CD4-positive, alpha-beta T cell treated with Interleukin-17A for 1 hour (primary cell): ENCODE measurements around the gene MSRB3.
"Not testable (repeated sequence)": the region's sequence is repeated elsewhere in the genome, so short reads cannot be mapped to it uniquely, and the experiment has no call there.

Experiments used
- DNase-seq: peaks from one replicate; pipeline ENCODE4 v3.0.0-alpha.2; 2020

Gene MSRB3

GRCh38 chr12:65460063-65460462, 181.6 kb downstream of the MSRB3 start:
- no peak for DNase-seq

GRCh38 chr12:65461017-65461416, 182.5 kb downstream of the MSRB3 start:
- no peak for DNase-seq

- no peak for DNase-seq
Measured at GRCh38 chr12:65462484-65462883, 184.0 kb downstream of the MSRB3 start.

- no peak for DNase-seq
Measured at GRCh38 chr12:65463082-65463481, 184.6 kb downstream of the MSRB3 start.

- no peak for DNase-seq
Measured at GRCh38 chr12:65463611-65464010, 185.1 kb downstream of the MSRB3 start.

- DNase-seq: no peak
Measured at GRCh38 chr12:65464930-65465329, 186.4 kb downstream of the MSRB3 start.

GRCh38 chr12:65465766-65466547, 187.5 kb downstream of the MSRB3 start:
- DNase-seq: no peak

- DNase-seq: no peak
Measured at GRCh38 chr12:65466911-65467310, 188.4 kb downstream of the MSRB3 start.

GRCh38 chr12:65470256-65470655, 191.8 kb downstream of the MSRB3 start:
- no peak for DNase-seq

GRCh38 chr12:65472079-65472478, 193.6 kb downstream of the MSRB3 start:
- DNase-seq: no peak

- no peak for DNase-seq
Measured at GRCh38 chr12:65474831-65475230, 196.3 kb downstream of the MSRB3 start.

- no peak for DNase-seq
Measured at GRCh38 chr12:65477721-65478120, 199.2 kb downstream of the MSRB3 start.

GRCh38 chr12:65483891-65484516, 205.5 kb downstream of the MSRB3 start:
- DNase-seq: not testable (repeated sequence)

GRCh38 chr12:65488197-65488596, 209.7 kb downstream of the MSRB3 start:
- no peak for DNase-seq

- no peak for DNase-seq
Measured at GRCh38 chr12:65490250-65490649, 211.8 kb downstream of the MSRB3 start.

- no peak for DNase-seq
Measured at GRCh38 chr12:65492998-65493912, 214.8 kb downstream of the MSRB3 start.

- no peak for DNase-seq
Measured at GRCh38 chr12:65493913-65494245, 215.4 kb downstream of the MSRB3 start.

- no peak for DNase-seq
Measured at GRCh38 chr12:65494537-65494936, 216.1 kb downstream of the MSRB3 start.

- no peak for DNase-seq
Measured at GRCh38 chr12:65495233-65495632, 216.8 kb downstream of the MSRB3 start.

GRCh38 chr12:65496617-65497016, 218.1 kb downstream of the MSRB3 start:
- DNase-seq: no peak

- DNase-seq: no peak
Measured at GRCh38 chr12:65497660-65498059, 219.2 kb downstream of the MSRB3 start.

- DNase-seq: no peak
Measured at GRCh38 chr12:65499167-65499566, 220.7 kb downstream of the MSRB3 start.

GRCh38 chr12:65500091-65500900, 221.8 kb downstream of the MSRB3 start:
- no peak for DNase-seq
